Stimulated activated CD4-positive, alpha-beta T cell treated with anti-CD3 and anti-CD28 coated beads, TNF-alpha, amount 100 ng/mL, for 4 hours (primary cell): ENCODE results near the gene NLE1.
"Not testable (repeated sequence)": the region's sequence is repeated elsewhere in the genome, so short reads cannot be mapped to it uniquely, and the experiment has no call there.

ENCODE experiments used
- DNase-seq, 3 experiments: peaks; one replicate each; pipeline ENCODE4 v3.0.0-alpha.2; 2020; ENCODE audit warnings: low read depth in 3 of 3

Gene NLE1

GRCh38 chr17:35162755-35163154, 20.7 kb upstream of the NLE1 start:
- no peak for DNase-seq

GRCh38 chr17:35161281-35161761, 19.2 kb upstream of the NLE1 start:
- DNase-seq: no peak

GRCh38 chr17:35160354-35161201, 18.5 kb upstream of the NLE1 start:
- DNase-seq: peak in 1 of 3 experiments; percentile 18

GRCh38 chr17:35159940-35160339, 17.8 kb upstream of the NLE1 start:
- no peak for DNase-seq

- no peak for DNase-seq
Measured at GRCh38 chr17:35155246-35155645, 13.1 kb upstream of the NLE1 start.

- no peak for DNase-seq
Measured at GRCh38 chr17:35154196-35155165, 12.4 kb upstream of the NLE1 start.

- no peak for DNase-seq
Measured at GRCh38 chr17:35152421-35153140, 10.5 kb upstream of the NLE1 start.

- not testable (repeated sequence) for DNase-seq
Measured at GRCh38 chr17:35151080-35151479, 9.0 kb upstream of the NLE1 start.

GRCh38 chr17:35149941-35150340, 7.8 kb upstream of the NLE1 start:
- no peak for DNase-seq

- no peak for DNase-seq
Measured at GRCh38 chr17:35148144-35148543, 6.0 kb upstream of the NLE1 start.

GRCh38 chr17:35147375-35147905, 5.3 kb upstream of the NLE1 start, which contains the start of gene UNC45B:
TSS of gene UNC45B (plus strand) at chr17:35147817. CDS start at chr17:35148264, 447 bp downstream.
- DNase-seq: no peak

- DNase-seq: no peak
Measured at GRCh38 chr17:35146214-35146833, 4.2 kb upstream of the NLE1 start.

GRCh38 chr17:35144840-35145239, 2.7 kb upstream of the NLE1 start:
- no peak for DNase-seq

- DNase-seq: no peak
Measured at GRCh38 chr17:35142467-35142796, 329 bp upstream of the NLE1 start.

GRCh38 chr17:35138218-35138617, 3.9 kb downstream of the NLE1 start:
- no peak for DNase-seq

GRCh38 chr17:35135322-35135721, 6.8 kb downstream of the NLE1 start:
- no peak for DNase-seq

- DNase-seq: no peak
Measured at GRCh38 chr17:35132816-35133550, 9.1 kb downstream of the NLE1 start.

- DNase-seq: no peak
Measured at GRCh38 chr17:35132099-35132498, 10.0 kb downstream of the NLE1 start.

- DNase-seq: no peak
Measured at GRCh38 chr17:35130392-35130791, 11.7 kb downstream of the NLE1 start.

- no peak for DNase-seq
Measured at GRCh38 chr17:35129973-35130351, 12.1 kb downstream of the NLE1 start.
